Skeletal muscle cell (primary cell): ENCODE data around the gene CTNNA1.
"Not testable (repeated sequence)": the region's sequence is repeated elsewhere in the genome, so short reads cannot be mapped to it uniquely, and the experiment has no call there.

ENCODE experiments used
- DNase-seq: peaks from one replicate; pipeline ENCODE4 v3.0.0-alpha.2; 2010; ENCODE audit warnings: low read depth
- H3K4me3 ChIP-seq: 2 replicates; pipeline ENCODE4 v1.5.1; 2011; ENCODE audit warnings: low read depth, mild to moderate bottlenecking, control low read depth, low read length, moderate library complexity

The CTNNA1 gene

DNA sequence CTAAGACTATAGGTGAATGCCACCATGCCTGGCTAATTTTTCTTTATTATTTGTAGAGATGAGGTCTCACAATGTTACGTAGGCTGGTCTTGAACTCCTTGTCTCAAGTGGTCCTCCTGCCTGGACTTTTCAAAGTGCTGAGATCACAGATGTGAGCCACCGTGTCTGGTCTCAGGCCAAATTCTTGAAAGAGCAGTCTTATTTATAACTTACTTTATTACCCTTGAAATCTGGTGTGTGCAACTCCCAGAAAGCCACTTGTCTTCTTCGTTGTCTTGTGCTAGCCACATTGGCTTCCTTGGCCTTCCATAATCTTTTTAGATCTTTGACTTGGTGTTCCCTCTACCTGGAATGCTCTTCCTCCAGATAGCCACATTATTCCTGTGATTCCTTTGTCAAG, 50.1 kb downstream of the CTNNA1 start:
- no peak for DNase-seq
- H3K4me3 ChIP-seq: no peak overlapping the region

- no peak overlapping the region for H3K4me3 ChIP-seq
- DNase-seq: no peak
Measured at GRCh38 chr5:138803935-138804334, 50.7 kb downstream of the CTNNA1 start.

DNA sequence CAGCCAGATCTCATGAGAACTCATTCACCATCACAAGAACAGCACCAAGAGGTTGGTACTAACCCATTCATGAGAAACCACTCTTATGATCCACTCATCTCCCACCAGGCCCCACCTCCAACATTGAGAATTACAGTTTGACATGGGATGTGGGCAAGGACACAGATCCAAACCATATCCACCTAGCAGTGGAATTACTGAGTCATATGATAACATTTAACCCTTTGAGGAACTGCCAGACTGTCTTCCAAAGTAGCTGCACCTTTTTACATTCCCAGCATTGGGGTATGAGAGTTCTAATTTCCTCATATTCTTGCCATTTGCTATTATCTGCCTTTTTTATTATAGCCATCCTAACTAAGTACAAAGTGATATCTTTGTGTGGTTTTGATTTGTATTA, 51.9 kb downstream of the CTNNA1 start:
- DNase-seq: no peak

GRCh38 chr5:138807182-138807581, 54.0 kb downstream of the CTNNA1 start:
- no peak for DNase-seq

More for the DNA sequence above, 51.9 kb downstream of the CTNNA1 start:
- no peak overlapping the region for H3K4me3 ChIP-seq

DNA sequence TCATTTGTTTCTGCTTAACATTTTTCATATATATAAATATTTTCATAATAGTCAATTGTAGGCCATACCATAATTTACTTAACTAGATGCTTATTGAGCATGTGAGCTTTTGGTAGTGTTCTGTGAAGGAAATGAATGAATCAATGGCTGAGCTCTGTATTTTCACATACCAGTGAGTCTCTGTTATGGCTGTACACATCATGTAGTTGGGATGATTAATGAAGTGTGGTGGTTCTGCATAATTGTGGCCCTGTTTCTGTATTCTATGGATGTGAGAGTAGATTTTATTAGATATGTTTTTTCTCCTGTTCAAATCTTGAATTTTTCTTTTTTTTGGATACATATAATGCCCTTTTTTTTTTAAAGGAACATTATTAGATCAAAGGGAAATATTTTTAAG, 56.2 kb downstream of the CTNNA1 start:
- no peak for DNase-seq
- no peak overlapping the region for H3K4me3 ChIP-seq

More at GRCh38 chr5:138807182-138807581, 54.0 kb downstream of the CTNNA1 start:
- H3K4me3 ChIP-seq: no peak overlapping the region

GRCh38 chr5:138810861-138811260, 57.6 kb downstream of the CTNNA1 start:
- DNase-seq, H3K4me3 ChIP-seq: not testable (repeated sequence)

GRCh38 chr5:138815529-138815928, 62.3 kb downstream of the CTNNA1 start:
- no peak for DNase-seq
- no peak overlapping the region for H3K4me3 ChIP-seq

- no peak overlapping the region for H3K4me3 ChIP-seq
- no peak for DNase-seq
Measured at GRCh38 chr5:138817241-138817640, 64.0 kb downstream of the CTNNA1 start.

- no peak overlapping the region for H3K4me3 ChIP-seq
- DNase-seq: no peak
Measured at GRCh38 chr5:138819081-138819480, 65.9 kb downstream of the CTNNA1 start.

- H3K4me3 ChIP-seq: no peak overlapping the region
- no peak for DNase-seq
Measured at GRCh38 chr5:138820695-138821094, 67.5 kb downstream of the CTNNA1 start.

DNA sequence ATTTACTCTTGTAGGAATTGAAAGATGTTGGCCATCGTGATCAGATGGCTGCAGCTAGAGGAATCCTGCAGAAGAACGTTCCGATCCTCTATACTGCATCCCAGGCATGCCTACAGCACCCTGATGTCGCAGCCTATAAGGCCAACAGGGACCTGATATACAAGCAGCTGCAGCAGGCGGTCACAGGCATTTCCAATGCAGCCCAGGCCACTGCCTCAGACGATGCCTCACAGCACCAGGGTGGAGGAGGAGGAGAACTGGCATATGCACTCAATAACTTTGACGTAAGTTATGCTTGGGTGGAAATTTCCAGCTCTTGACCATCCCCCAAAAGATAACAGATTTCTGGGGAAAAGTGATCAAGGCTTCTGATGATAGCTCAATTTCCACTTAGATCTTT, 71.3 kb downstream of the CTNNA1 start:
- H3K4me3 ChIP-seq: no peak overlapping the region
- DNase-seq: no peak

GRCh38 chr5:138824924-138825863, 72.0 kb downstream of the CTNNA1 start:
- no peak for DNase-seq

DNA sequence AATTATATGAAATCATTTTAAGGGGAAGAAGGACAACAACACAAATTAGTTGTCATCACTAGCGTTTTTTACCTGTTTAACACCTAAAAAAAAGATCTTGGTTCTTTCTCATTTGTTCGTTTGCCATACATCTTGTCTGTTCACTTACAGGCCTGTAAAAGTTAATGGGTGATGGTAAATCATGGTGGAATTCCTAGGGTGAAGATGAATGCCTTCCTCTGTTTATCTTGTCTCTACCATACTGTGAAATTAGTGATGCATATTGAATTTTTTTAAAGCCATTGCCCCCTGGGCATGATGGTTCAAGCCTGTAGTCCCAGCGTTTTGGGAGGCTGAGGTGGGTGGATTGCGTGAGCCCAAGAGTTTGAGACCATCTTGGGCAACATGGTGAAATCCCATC, 75.3 kb downstream of the CTNNA1 start:
- no peak overlapping the region for H3K4me3 ChIP-seq
- DNase-seq: no peak

More at GRCh38 chr5:138824924-138825863, 72.0 kb downstream of the CTNNA1 start:
- no peak overlapping the region for H3K4me3 ChIP-seq

DNA sequence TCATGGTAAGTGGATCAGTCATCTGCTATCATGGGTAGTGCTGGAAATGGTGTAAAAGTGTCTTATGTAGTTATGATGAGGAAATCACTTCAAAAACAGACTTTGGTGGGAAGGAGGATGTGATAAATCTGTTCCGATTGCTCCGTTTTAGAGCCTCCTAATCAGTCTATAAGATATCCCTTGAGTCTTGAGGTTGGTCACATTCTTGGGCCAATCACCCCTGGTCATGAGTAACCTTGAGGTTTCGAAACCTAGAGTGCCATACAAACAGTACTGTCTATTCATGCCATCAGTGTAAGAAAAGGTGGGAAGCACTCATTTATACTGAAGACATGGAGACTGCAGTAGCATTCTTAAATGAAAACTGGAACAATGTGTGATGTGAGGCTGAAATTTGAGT, 76.1 kb downstream of the CTNNA1 start:
- no peak for DNase-seq
- H3K4me3 ChIP-seq: no peak overlapping the region

DNA sequence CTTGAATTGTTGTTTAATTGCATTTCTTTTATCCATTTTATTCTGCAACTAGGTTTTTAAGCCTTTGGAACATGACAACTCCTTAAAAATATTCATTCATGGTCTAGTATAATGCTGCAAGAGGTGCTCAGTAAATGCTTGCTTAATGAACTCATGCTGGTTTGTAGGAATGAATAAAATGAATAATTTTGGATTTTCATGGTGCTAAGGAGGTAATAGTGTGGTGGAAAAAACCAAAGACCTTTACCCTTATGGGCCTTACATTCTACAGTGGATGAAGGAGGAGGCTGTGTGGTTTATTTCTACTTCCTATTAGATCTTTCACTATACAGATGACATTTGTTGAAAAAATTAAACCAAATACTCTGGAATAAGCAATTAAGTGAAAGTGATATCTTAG, 78.5 kb downstream of the CTNNA1 start:
- H3K4me3 ChIP-seq: no peak overlapping the region
- no peak for DNase-seq

GRCh38 chr5:138832218-138832617, 79.0 kb downstream of the CTNNA1 start:
- H3K4me3 ChIP-seq: no peak overlapping the region
- no peak for DNase-seq

DNA sequence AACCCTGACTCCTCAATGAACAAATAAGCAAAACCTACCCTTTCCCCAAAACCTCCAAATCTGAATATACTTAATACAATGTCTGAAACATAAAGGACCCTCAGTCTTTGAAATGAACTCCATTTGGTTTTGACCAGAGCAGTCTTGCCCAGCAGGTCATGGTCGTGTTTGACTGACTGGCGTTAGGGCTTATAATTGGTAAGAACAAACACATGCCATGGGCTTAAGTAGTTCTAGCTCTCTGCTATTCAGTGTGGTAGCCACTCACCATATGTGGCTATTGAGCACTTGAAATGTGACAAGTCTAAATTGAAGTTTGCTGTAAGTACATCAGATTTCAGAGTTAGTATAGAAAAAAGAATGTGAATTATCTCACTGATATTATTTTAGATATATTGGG, 79.9 kb downstream of the CTNNA1 start:
- H3K4me3 ChIP-seq: no peak overlapping the region
- no peak for DNase-seq

DNA sequence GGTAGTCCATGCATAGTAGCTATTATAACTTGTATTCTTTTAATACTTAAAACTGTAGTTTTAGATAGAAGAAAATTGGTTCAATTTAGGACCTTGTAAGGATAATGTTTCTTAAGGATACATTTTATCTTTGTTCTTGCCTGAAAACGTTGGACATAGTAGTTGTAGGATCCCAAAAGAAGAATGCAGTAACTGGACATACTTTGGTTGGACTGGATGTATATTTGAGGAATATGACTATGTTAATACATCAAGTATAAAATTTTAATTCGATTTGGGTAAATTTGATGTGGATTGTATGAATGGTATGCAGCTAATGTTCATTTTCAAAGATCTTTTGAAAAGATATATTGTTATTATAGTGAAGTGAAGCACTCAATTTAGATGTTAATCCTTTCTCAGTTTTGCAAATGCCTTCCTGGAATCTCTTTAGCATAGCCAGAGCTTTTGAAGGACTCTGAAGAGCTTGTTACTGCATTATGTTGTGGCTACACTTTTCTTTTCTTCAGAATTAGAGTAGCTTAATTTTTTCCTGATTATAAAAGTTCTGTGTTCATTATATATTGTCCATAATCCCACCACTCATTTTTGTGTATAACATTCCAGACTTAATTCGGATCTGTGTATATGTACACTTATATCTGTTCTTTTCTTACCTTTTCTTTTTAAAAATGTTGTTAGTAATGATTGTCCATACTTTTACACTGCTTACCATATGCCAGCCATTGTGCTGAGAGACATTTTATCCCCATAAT, 80.7 kb downstream of the CTNNA1 start:
- H3K4me3 ChIP-seq: no peak overlapping the region
- DNase-seq: no peak

GRCh38 chr5:138834853-138835252, 81.6 kb downstream of the CTNNA1 start:
- DNase-seq, H3K4me3 ChIP-seq: not testable (repeated sequence)

- no peak overlapping the region for H3K4me3 ChIP-seq
- no peak for DNase-seq
Measured at GRCh38 chr5:138837160-138837559, 83.9 kb downstream of the CTNNA1 start.
